K562 (cell line): Measurements from ENCODE around the gene DCN. TPM values are rescaled to one million over a fixed set of nuclear protein-coding genes. Genes with fewer than 3 reads are reported as not detected.

Experiments
- CHD7 ChIP-seq: fragments of 200-600 bp; sonication (generic); IDR thresholded peaks from one replicate; pipeline ENCODE4 v1.6.1; 2012; ENCODE audit warnings: mild to moderate bottlenecking, low read depth, low read length, inconsistent platforms
- GABPB1 ChIP-seq: sonication (generic); formaldehyde crosslinking; IDR thresholded peaks from 2 replicates; pipeline ENCODE4 v1.8.0; 2022; ENCODE audit warnings: mild to moderate bottlenecking, missing genetic modification reagents
- KLF10 ChIP-seq: fragments of 250-450 bp; sonication (Bioruptor Pico); IDR thresholded peaks from 2 replicates; pipeline ENCODE4 v1.6.1; 2021; ENCODE audit warnings: matching md5 sums
- SUPT5H ChIP-seq: fragments of 450-650 bp; IDR thresholded peaks from 2 replicates; pipeline ENCODE4 v1.6.1; 2016
- ZNF212 ChIP-seq: fragments of 450-650 bp; formaldehyde crosslinking; IDR thresholded peaks from 2 replicates; pipeline ENCODE4 v1.4.0; 2020; ENCODE audit warnings: mild to moderate bottlenecking
- polyA plus RNA-seq, 8 experiments: library from polyadenylated mRNA; depleted of rRNA in 4 of 8; stranded (reverse) in 5 of 8; unstranded in 3 of 8; fragments of >200 nt; fragmentation: Nextera tagmentation in 2 of 8; fragmentation: Illumina TruSeq in 1 of 8; extraction: Ambion mirVana in 2 of 8; extraction: Trizol in 1 of 8; gene quantifications; 2 replicates each; pipeline versions ENCODE4 v1.2.1 to v1.2.3, GENCODE V29; 2011 to 2014; ENCODE audit warnings: inconsistent platforms in 1 of 8, missing spikeins in 1 of 8
- total RNA-seq, 7 experiments: library from RNA; depleted of rRNA in 6 of 7; stranded (reverse); fragments of >200 nt in 6 of 7; fragmentation: Illumina TruSeq in 2 of 7; extraction: Trizol in 2 of 7; gene quantifications; 2 replicates each; pipeline versions ENCODE4 v1.2.1 to v1.2.3, GENCODE V29; 2011 to 2021; ENCODE audit warnings: low replicate concordance in 1 of 7
- TF ChIP-seq, protein P1 (sequence below), 2 experiments: fragments of 450-650 bp; IDR thresholded peaks; 2 replicates each; pipeline ENCODE4 v1.6.1; 2018; ENCODE audit warnings: mild to moderate bottlenecking in 2 of 2, low read depth in 1 of 2; ENCODE audit not compliant: partially characterized antibody in 2 of 2

DCN gene
- total and polyA plus RNA-seq, 9 of the 15 experiments (the other 6 are each of a cell fraction or from before 2014, with no cell fraction given) = 0.08 to 2.4 (median 0.31) TPM; not detected in 1

GRCh38 chr12:91215940-91216454 lies 33.4 kb upstream of the DCN start (continued):
- TF ChIP-seq CHD7 = no peak
- no peak for TF ChIP-seq KLF10 (CRISPR knock-in tag)
- TF ChIP-seq SUPT5H = no peak
- no peak for TF ChIP-seq ZNF212 (CRISPR knock-in tag)
- TF ChIP-seq GABPB1 (CRISPR knock-in tag) = no peak
- TF ChIP-seq, protein P1, sequence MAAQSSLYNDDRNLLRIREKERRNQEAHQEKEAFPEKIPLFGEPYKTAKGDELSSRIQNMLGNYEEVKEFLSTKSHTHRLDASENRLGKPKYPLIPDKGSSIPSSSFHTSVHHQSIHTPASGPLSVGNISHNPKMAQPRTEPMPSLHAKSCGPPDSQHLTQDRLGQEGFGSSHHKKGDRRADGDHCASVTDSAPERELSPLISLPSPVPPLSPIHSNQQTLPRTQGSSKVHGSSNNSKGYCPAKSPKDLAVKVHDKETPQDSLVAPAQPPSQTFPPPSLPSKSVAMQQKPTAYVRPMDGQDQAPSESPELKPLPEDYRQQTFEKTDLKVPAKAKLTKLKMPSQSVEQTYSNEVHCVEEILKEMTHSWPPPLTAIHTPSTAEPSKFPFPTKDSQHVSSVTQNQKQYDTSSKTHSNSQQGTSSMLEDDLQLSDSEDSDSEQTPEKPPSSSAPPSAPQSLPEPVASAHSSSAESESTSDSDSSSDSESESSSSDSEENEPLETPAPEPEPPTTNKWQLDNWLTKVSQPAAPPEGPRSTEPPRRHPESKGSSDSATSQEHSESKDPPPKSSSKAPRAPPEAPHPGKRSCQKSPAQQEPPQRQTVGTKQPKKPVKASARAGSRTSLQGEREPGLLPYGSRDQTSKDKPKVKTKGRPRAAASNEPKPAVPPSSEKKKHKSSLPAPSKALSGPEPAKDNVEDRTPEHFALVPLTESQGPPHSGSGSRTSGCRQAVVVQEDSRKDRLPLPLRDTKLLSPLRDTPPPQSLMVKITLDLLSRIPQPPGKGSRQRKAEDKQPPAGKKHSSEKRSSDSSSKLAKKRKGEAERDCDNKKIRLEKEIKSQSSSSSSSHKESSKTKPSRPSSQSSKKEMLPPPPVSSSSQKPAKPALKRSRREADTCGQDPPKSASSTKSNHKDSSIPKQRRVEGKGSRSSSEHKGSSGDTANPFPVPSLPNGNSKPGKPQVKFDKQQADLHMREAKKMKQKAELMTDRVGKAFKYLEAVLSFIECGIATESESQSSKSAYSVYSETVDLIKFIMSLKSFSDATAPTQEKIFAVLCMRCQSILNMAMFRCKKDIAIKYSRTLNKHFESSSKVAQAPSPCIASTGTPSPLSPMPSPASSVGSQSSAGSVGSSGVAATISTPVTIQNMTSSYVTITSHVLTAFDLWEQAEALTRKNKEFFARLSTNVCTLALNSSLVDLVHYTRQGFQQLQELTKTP (IDR thresholded peaks at IDR 0.05; ENCODE audit: low read depth in 1 of 2, partially characterized antibody in 2 of 2) = no peak
